ENCODE measurements around the gene FBXO5.

FBXO5 gene

GRCh38 chr6:152946995-152947394 lies 35.8 kb downstream of the FBXO5 start:
- no peak for DNase-seq

DNA sequence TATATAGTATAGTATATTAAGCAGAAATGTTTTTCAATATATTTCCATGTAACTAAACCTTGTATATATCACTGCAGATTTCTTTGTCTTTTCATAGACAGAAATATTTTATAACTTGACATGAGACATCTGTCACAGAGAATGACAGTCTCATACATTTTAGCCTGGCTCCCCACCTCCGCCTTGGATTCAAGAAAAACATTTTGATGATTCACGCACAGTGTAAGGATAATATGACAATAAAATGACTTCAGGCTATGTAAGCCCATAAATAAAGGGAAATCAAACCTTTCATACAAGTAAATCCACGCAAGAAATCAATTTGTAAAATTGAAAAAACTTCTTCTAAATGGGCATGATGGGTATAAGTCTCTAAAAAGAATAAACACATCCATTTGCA lies 36.4 kb downstream of the FBXO5 start:
- DNase-seq = no peak

- DNase-seq = no peak
Observed at GRCh38 chr6:152943260-152943897, 39.5 kb downstream of the FBXO5 start.

- no peak for DNase-seq
Observed at GRCh38 chr6:152942319-152942869, 40.4 kb downstream of the FBXO5 start.

GRCh38 chr6:152941746-152942145 lies 41.1 kb downstream of the FBXO5 start:
- DNase-seq = no peak

GRCh38 chr6:152932865-152933264 lies 50.0 kb downstream of the FBXO5 start:
- DNase-seq = no peak

- no peak for DNase-seq
Observed at GRCh38 chr6:152922706-152923105, 60.1 kb downstream of the FBXO5 start.
